ENCODE data around the gene TMEM203. TPM values are rescaled to one million over a fixed set of nuclear protein-coding genes. Genes with fewer than 3 reads are reported as not detected.

The TMEM203 gene
- polyA plus RNA-seq, 1 of the 3 experiments (the other 2 are of a cell fraction) = 55.6 TPM

- 60% methylated on average over 3 of the region's 12 CpGs for WGBS (ENCODE audit: low lambda C conversion rate)
- Histone ChIP-seq H3K9me2 (no peaks in the 10 kb centered on the region), H3K36me3 (replicated peaks in 1 of 2; ENCODE audit: control insufficient read depth in 1 of 2, insufficient read depth in 2 of 2, low read length in 1 of 2) (peaks cover 0 to 11% of the 10 kb centered on the region in 2 experiments), H3K79me2 (ENCODE audit: insufficient read depth) (no peaks in the 10 kb centered on the region), H3K9me3 (no peaks in the 10 kb centered on the region), H3K27ac (ENCODE audit: low read depth in 2 of 2, low read length in 1 of 2) (no peak overlapping the region; a peak in 1 of 4 replicates), H3K4me2 (0 out of 2 replicates have a peak overlapping the region, but pooled peaks have one; percentile 24), H3K4me3 (ENCODE audit: low read depth in 2 of 2, low read length in 1 of 2) (no peak overlapping the region), H3K27me3 (ENCODE audit: insufficient read depth) (no peaks in the 10 kb centered on the region), H3F3A (replicated peaks; ENCODE audit: insufficient read depth) (no peaks in the 10 kb centered on the region), H3K9ac (no peak overlapping the region), H2AFZ (ENCODE audit: low read depth) (no peak overlapping the region), H4K20me1 (ENCODE audit: insufficient read depth) (no peaks in the 10 kb centered on the region), H3K4me1 (ENCODE audit: control insufficient read depth in 1 of 2, insufficient read depth in 2 of 2, low read depth in 1 of 2, low read length in 1 of 2) (peaks cover 5 to 6% of the 10 kb centered on the region in 2 experiments; a peak in 1 of 4 replicates)
- POLR2A ChIA-PET = interaction anchor here (0.8 to 1.9 kb wide), 2 partner anchors 9 to 11 kb away, joined by 3 to 4 read pairs; no protein-coding TSS in a partner anchor
- CTCF ChIA-PET = interaction anchor here (0.9 to 1.1 kb wide), 4 partner anchors 9 to 491 kb away, joined by 3 to 6 read pairs (median 4); partner anchors contain the start of gene RNF224
- no peak for TF ChIP-seq TEAD4 (IDR thresholded peaks at IDR 0.05; ENCODE audit: borderline replicate concordance, insufficient read depth)
- peak; percentile 32; the same call in 1 of the 2 replicates for TF ChIP-seq POLR2AphosphoS5 (IDR thresholded peaks at IDR 0.05; ENCODE audit: low read depth, low read length)
- TF ChIP-seq RFX5 (IDR thresholded peaks at IDR 0.05; ENCODE audit: low read length) = no peak
- no peak for DNase-seq
Observed at GRCh38 chr9:137218754-137219271, 13.4 kb upstream of the TMEM203 start.

DNA sequence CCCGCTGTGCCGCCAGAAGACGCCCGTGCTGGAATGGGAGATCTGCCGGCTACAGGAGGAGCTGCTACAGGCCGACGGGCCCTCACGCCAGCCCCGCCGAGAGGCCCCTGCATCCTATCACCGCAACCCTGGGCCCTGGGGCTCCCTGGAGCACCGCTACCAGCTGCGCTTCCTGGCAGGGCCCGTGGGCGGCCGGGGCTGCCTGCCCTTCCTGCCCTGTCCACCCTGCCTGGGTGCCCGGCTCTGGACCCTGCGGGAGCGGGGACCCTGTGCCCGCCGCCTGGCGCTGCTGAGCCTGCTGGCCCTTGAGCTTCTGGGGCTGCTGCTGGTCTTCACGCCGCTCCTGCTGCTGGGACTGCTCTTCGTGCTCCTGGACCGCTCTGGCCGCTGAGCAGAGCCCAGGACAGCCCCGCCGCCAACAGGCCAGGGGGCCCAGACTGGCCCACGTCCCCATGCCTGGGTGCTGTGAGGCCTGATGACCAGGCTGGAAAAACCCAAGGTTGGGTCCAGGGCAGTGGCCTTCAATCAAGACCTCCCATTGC lies 12.8 kb upstream of the TMEM203 start:
- TF ChIP-seq ZBTB33 (IDR thresholded peaks at IDR 0.05; ENCODE audit: borderline replicate concordance, low read depth) (no peak), REST (IDR thresholded peaks at IDR 0.05; ENCODE audit: low read depth, low read length) (no peak), MXI1 (IDR thresholded peaks at IDR 0.05; ENCODE audit: low read depth, low read length) (no peak), JUND (IDR thresholded peaks at IDR 0.05) (no peak), MAX (IDR thresholded peaks at IDR 0.05; ENCODE audit: low read depth) (no peak), TAF1 (IDR thresholded peaks at IDR 0.05; ENCODE audit: borderline replicate concordance, low read depth, low read length) (no peak), RCOR1 (IDR thresholded peaks at IDR 0.05; ENCODE audit: low read length) (no peak), NRF1 (IDR thresholded peaks at IDR 0.05; ENCODE audit: low read depth, low read length) (no peak), MEF2A (IDR thresholded peaks at IDR 0.05; ENCODE audit: borderline replicate concordance, low read depth) (no peak), FOXJ3 (CRISPR knock-in tag; IDR thresholded peaks at IDR 0.05) (no peak)
- no peaks in the 10 kb centered on the region for H3F3A ChIP-seq (replicated peaks; ENCODE audit: insufficient read depth)
- H3K4me1 ChIP-seq (ENCODE audit: control insufficient read depth in 1 of 2, insufficient read depth in 2 of 2, low read depth in 1 of 2, low read length in 1 of 2) = peaks cover 5 to 6% of the 10 kb centered on the region in 2 experiments; a peak in 1 of 4 replicates
- H3K4me2 ChIP-seq = no peak overlapping the region
- 98% methylated on average over 8 of the region's 30 CpGs for WGBS (ENCODE audit: low lambda C conversion rate)
- H3K79me2 ChIP-seq (ENCODE audit: insufficient read depth) = no peaks in the 10 kb centered on the region
- no peaks in the 10 kb centered on the region for H4K20me1 ChIP-seq (ENCODE audit: insufficient read depth)
- ChIA-PET CTCF (interaction anchor here (0.9 to 1.1 kb wide), 4 partner anchors 9 to 491 kb away, joined by 3 to 6 read pairs (median 4); partner anchors contain the start of gene RNF224), POLR2A (interaction anchor here (0.8 to 1.9 kb wide), 2 partner anchors 8 to 10 kb away, joined by 3 to 4 read pairs; no protein-coding TSS in a partner anchor)
- no peaks in the 10 kb centered on the region for H3K9me3 ChIP-seq
- peaks cover 0 to 14% of the 10 kb centered on the region in 2 experiments for H3K36me3 ChIP-seq (replicated peaks in 1 of 2; ENCODE audit: control insufficient read depth in 1 of 2, insufficient read depth in 2 of 2, low read length in 1 of 2)
- no peaks in the 10 kb centered on the region for H3K9me2 ChIP-seq
- H3K9ac ChIP-seq = no peak overlapping the region
- no peaks in the 10 kb centered on the region for H3K27me3 ChIP-seq (ENCODE audit: insufficient read depth)
- no peak overlapping the region for H3K27ac ChIP-seq (ENCODE audit: low read depth in 2 of 2, low read length in 1 of 2)
- no peak for DNase-seq
- H3K4me3 ChIP-seq (ENCODE audit: low read depth in 2 of 2, low read length in 1 of 2) = no peak overlapping the region
- H2AFZ ChIP-seq (ENCODE audit: low read depth) = no peak overlapping the region
